ENCODE data around the gene PAK1IP1.

GRCh38 chr6:10684618-10685017, 10.2 kb upstream of the PAK1IP1 start:
- TF ChIP-seq POLR2A (IDR thresholded peaks at IDR 0.05; ENCODE audit: low read length) (no peak), GATA1 (IDR thresholded peaks at IDR 0.05; ENCODE audit: low read depth, low read length) (no peak)

All from erythroblast (primary cell).